ENCODE data around the gene TMCC1.

The TMCC1 gene

DNA sequence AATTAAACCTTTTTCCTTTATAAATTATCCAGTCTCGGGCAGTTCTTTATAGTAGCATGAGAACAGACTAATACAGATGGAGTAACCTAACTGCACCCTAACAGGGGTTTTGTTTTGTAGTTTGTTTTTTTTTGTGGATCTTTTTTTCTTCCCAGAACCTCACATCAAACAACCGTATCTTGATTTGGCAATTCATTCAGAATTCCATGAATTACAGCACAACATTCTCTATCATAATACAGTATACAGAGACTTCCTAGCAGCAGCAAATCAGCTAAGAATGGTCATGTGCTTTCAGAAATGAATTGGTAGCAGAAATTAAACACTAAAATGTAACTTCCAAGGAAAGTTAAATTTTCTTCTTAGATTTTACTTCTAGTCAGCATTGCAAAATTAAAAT is 114.6 kb downstream of the TMCC1 start:
- no peak overlapping the region for H3K4me3 ChIP-seq (ENCODE audit: low read depth, low read length)
- TF ChIP-seq, protein P1, sequence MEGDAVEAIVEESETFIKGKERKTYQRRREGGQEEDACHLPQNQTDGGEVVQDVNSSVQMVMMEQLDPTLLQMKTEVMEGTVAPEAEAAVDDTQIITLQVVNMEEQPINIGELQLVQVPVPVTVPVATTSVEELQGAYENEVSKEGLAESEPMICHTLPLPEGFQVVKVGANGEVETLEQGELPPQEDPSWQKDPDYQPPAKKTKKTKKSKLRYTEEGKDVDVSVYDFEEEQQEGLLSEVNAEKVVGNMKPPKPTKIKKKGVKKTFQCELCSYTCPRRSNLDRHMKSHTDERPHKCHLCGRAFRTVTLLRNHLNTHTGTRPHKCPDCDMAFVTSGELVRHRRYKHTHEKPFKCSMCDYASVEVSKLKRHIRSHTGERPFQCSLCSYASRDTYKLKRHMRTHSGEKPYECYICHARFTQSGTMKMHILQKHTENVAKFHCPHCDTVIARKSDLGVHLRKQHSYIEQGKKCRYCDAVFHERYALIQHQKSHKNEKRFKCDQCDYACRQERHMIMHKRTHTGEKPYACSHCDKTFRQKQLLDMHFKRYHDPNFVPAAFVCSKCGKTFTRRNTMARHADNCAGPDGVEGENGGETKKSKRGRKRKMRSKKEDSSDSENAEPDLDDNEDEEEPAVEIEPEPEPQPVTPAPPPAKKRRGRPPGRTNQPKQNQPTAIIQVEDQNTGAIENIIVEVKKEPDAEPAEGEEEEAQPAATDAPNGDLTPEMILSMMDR (conservative IDR thresholded peaks at IDR 0.05; ENCODE audit: low read depth, low read length), result no peak
- DNase-seq (ENCODE audit: low read depth), result no peak

DNA sequence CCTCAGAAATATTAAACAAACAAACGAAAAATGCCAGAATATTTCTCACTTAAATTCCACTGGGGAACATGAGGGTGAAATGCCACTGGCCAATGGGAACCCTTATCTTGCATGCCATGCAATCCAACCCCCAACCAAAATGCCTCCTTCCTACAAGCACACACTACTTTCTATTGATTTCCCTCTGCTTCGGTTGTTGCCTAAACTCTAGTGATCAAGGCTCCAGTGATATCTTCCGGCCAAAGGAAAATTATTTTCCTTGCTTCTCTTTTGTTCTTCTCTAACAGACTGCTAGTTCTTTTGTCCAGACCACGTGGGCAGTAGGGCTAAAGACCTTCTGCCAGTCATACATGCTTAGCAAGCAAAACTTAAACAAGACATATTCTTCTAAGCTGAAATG is 115.7 kb downstream of the TMCC1 start:
- H3K4me3 ChIP-seq (ENCODE audit: low read depth, low read length), result no peak overlapping the region
- peak; percentile 33 for DNase-seq (ENCODE audit: low read depth)
- TF ChIP-seq, protein P1 (conservative IDR thresholded peaks at IDR 0.05; ENCODE audit: low read depth, low read length), result no peak

DNA sequence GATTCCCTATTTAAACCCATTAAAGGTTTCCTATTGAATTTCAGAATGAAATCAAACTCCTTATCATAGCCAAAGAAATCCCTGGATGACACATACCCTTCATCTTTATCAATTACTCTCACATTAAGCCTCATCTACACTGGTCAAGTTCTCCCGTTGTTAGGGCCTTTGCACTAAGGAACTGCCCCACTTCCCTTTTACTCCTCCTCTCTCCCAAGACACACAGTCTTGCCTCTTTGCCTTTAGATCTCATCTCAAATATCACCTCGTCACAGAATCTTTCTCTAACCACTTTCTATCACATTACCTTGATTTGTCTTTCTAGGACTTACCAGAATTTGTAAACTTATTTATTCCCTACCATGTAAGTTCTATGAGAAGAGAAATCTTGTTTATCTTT is 117.6 kb downstream of the TMCC1 start:
- H3K4me3 ChIP-seq (ENCODE audit: low read depth, low read length), result no peak overlapping the region
- TF ChIP-seq, protein P1 (conservative IDR thresholded peaks at IDR 0.05; ENCODE audit: low read depth, low read length), result no peak
- no peak for DNase-seq (ENCODE audit: low read depth)

DNA sequence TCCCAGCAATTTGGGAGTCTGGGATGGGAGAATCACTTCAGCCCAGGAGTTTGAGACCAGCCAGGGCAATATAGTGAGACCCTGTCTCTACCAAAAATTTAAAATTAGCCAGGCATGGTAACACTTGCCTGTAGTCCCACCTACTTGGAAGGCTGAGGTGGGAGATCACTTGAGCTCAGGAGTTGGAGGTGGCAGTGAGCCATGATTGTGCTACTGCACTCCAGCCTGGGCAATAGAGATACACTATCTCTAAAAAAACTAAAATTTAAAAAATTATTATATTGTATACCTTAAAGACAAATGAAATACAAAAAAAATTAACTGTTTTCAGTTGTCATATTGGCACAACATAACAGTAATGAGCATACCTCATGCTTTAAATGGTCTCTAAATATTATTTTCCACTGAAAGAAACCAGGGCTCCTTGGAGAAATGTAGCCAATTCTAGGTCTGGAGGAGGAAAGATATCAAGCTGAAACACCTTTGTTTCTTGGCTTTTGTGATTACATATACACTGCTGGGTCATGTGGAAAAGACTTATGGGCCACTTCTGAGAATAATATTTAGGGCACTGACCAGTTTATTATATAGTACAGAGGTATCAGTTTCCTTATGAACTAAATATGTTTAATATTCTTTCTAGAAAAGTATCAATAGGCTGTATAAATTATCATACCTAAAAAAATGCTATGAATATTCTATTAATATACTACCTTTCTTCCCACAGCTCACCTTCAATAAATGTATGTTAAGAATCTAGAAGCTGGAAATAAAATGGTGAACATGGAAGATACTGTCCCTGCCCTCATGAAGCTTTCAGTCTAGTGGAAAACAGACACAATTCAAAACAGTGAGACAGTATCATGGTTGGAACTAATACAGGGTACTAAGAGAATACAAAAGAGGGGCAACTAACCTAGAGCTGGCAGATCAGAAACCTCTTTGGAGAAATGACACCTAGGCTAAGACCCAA is 119.5 kb downstream of the TMCC1 start:
- no peak overlapping the region for H3K4me3 ChIP-seq (ENCODE audit: low read depth, low read length)
- no peak for DNase-seq (ENCODE audit: low read depth)
- TF ChIP-seq, protein P1 (conservative IDR thresholded peaks at IDR 0.05; ENCODE audit: low read depth, low read length), result no peak

DNA sequence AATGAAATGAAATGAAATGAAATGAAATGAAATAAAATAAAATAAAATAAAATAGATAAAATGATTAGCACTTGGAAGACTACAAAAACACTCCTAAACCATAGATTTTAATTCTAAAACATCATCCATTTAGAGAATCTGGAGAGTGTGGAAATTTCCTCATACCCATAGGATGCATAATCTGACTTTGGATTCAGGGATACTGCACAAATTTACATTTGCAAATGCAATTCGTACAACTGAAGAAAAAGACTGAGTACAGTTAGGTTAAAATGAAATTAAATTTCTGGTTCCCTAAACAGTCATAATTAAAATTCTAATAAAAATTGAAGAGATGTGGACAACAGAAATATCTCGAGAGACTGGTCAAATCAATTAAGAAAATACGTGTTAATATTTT is 122.9 kb downstream of the TMCC1 start:
- no peak for DNase-seq (ENCODE audit: low read depth)
- TF ChIP-seq, protein P1 (conservative IDR thresholded peaks at IDR 0.05; ENCODE audit: low read depth, low read length), result no peak
- no peak overlapping the region for H3K4me3 ChIP-seq (ENCODE audit: low read depth, low read length)

DNA sequence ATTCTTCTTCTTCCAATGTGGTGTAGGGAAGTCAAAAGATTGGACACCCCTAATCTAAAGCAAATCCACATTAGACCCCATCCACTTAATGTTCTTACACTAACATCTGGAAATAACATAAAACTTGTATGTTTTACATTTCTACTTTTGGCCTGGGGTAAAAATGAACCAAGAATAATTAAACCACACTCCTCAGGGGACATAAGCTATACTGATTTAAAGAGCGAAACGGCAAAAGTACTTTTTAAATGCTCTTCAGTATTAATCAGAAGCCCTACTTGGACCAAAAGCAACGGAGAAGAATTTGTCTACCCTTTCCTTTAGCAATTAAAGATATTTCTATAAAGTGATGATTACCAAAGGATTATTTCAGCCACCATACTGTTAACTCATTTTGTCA is 123.9 kb downstream of the TMCC1 start:
- no peak overlapping the region for H3K4me3 ChIP-seq (ENCODE audit: low read depth, low read length)
- TF ChIP-seq, protein P1 (conservative IDR thresholded peaks at IDR 0.05; ENCODE audit: low read depth, low read length), result no peak
- no peak for DNase-seq (ENCODE audit: low read depth)

DNA sequence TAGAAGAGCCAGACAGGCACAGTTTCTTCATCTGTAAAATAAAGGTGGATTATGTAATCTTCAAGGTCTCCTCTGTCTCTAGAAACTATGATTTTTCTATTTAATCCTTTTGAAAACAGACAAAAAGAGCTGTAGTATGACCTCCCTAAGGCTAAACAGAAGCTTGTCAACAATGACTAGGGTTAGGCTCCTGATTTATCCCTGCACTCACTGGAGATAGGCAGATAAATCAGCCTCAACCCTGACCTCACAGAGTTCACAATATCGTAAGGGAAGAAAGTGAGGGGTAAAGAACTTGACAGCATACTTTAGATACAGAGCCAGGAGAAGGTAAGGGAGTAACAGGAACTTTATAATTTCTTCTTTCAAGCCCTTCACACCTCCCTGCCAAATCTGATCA is 124.8 kb downstream of the TMCC1 start:
- TF ChIP-seq, protein P1 (conservative IDR thresholded peaks at IDR 0.05; ENCODE audit: low read depth, low read length), result no peak
- no peak overlapping the region for H3K4me3 ChIP-seq (ENCODE audit: low read depth, low read length)
- DNase-seq (ENCODE audit: low read depth), result no peak

All from choroid plexus epithelial cell (primary cell).